SK-N-SH (cell line): ENCODE results near the gene UBAC2.

Experiments
- EZH2phosphoT487 ChIP-seq: fragments of 200-600 bp; sonication (generic); IDR thresholded peaks from 2 replicates; pipeline ENCODE4 v1.6.1; 2017; ENCODE audit warnings: low read depth, mixed run types, mild to moderate bottlenecking, antibody characterized with exemption, moderate library complexity, borderline replicate concordance
- GATA2 ChIP-seq: sonication (generic); formaldehyde crosslinking; IDR thresholded peaks from 2 replicates; pipeline ENCODE4 v1.5.0; 2020; ENCODE audit warnings: mild to moderate bottlenecking, missing genetic modification reagents
- NFIC ChIP-seq: IDR thresholded peaks from 2 replicates; pipeline ENCODE4 v1.4.0; 2012; ENCODE audit warnings: borderline replicate concordance
- POLR2AphosphoS5 ChIP-seq: IDR thresholded peaks from 2 replicates; pipeline ENCODE4 v1.6.1; 2012; ENCODE audit warnings: low read depth, low read length
- RAD21 ChIP-seq: IDR thresholded peaks from 2 replicates; pipeline ENCODE4 v1.6.1; 2012; ENCODE audit warnings: mild to moderate bottlenecking, low read length
- SIN3A ChIP-seq: IDR thresholded peaks from 2 replicates; pipeline ENCODE4 v1.6.1; 2012; ENCODE audit warnings: low read depth, mild to moderate bottlenecking, low read length, moderate library complexity, borderline replicate concordance
- SMC3 ChIP-seq: IDR thresholded peaks from 2 replicates; pipeline ENCODE4 v1.6.1; 2012; ENCODE audit warnings: low read depth, low read length, improper control_type of control experiment
- TF ChIP-seq, protein P1 (sequence below): IDR thresholded peaks from 2 replicates; pipeline ENCODE4 v1.6.1; 2012; ENCODE audit warnings: mild to moderate bottlenecking, low read depth, low read length, moderate library complexity
- TF ChIP-seq, protein P2 (sequence below): fragments of 200-600 bp; sonication (generic); IDR thresholded peaks from 2 replicates; pipeline ENCODE4 v1.6.1; 2017; ENCODE audit warnings: antibody characterized with exemption, mild to moderate bottlenecking, moderate library complexity
- TF ChIP-seq, protein P3 (sequence below): IDR thresholded peaks from 2 replicates; pipeline ENCODE4 v1.4.0; 2012; ENCODE audit warnings: low read depth, borderline replicate concordance
- TF ChIP-seq, protein P4 (sequence below): IDR thresholded peaks from 2 replicates; pipeline ENCODE4 v1.4.0; 2012; ENCODE audit warnings: low read depth, borderline replicate concordance
- TF ChIP-seq, protein P5 (sequence below): fragments of 150-350 bp; IDR thresholded peaks from 2 replicates; pipeline ENCODE4 v1.6.1; 2017; ENCODE audit warnings: antibody characterized with exemption, low read length, low read depth, borderline replicate concordance

DNA sequence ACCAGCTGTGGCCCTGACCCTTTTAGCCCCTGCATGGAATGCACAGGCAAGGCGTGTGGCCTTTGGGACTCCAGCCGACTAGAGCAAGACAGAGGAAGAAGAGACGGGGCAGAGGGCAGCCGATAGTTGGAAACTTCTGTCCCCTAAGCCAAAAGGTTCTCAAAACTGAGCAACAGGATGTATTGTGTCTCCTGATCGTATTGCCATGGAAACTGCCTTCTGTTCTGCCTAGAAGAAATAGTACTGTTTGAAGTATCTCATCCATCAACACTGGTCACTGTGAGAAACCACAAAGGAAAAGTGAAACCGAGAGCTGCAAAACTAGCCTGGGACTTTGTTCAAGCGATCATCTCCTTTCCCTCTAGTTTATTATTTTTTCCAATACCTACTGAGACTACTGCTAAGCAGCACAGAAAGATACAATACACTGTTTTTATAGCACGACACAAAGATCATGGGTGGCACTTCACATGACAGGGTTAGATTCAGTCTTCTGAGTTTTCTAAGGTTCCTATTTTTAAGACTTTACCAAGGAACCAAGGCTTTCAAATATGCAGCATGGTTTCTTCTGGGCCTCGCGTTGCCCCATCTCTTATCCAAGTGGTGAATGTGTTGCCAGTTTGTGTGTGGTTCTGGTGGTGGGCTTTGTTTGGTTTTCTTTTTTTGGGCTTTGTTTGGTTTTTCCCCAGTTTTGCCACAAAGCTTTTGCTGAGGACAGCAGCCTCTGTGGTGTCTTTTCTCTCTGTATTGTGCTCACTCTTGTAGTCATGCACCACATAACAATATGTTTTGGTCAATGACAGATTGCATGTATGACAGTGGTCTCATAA lies 155.8 kb downstream of the UBAC2 start:
- TF ChIP-seq, protein P1, sequence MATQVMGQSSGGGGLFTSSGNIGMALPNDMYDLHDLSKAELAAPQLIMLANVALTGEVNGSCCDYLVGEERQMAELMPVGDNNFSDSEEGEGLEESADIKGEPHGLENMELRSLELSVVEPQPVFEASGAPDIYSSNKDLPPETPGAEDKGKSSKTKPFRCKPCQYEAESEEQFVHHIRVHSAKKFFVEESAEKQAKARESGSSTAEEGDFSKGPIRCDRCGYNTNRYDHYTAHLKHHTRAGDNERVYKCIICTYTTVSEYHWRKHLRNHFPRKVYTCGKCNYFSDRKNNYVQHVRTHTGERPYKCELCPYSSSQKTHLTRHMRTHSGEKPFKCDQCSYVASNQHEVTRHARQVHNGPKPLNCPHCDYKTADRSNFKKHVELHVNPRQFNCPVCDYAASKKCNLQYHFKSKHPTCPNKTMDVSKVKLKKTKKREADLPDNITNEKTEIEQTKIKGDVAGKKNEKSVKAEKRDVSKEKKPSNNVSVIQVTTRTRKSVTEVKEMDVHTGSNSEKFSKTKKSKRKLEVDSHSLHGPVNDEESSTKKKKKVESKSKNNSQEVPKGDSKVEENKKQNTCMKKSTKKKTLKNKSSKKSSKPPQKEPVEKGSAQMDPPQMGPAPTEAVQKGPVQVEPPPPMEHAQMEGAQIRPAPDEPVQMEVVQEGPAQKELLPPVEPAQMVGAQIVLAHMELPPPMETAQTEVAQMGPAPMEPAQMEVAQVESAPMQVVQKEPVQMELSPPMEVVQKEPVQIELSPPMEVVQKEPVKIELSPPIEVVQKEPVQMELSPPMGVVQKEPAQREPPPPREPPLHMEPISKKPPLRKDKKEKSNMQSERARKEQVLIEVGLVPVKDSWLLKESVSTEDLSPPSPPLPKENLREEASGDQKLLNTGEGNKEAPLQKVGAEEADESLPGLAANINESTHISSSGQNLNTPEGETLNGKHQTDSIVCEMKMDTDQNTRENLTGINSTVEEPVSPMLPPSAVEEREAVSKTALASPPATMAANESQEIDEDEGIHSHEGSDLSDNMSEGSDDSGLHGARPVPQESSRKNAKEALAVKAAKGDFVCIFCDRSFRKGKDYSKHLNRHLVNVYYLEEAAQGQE, result no peak
- TF ChIP-seq, protein P2, sequence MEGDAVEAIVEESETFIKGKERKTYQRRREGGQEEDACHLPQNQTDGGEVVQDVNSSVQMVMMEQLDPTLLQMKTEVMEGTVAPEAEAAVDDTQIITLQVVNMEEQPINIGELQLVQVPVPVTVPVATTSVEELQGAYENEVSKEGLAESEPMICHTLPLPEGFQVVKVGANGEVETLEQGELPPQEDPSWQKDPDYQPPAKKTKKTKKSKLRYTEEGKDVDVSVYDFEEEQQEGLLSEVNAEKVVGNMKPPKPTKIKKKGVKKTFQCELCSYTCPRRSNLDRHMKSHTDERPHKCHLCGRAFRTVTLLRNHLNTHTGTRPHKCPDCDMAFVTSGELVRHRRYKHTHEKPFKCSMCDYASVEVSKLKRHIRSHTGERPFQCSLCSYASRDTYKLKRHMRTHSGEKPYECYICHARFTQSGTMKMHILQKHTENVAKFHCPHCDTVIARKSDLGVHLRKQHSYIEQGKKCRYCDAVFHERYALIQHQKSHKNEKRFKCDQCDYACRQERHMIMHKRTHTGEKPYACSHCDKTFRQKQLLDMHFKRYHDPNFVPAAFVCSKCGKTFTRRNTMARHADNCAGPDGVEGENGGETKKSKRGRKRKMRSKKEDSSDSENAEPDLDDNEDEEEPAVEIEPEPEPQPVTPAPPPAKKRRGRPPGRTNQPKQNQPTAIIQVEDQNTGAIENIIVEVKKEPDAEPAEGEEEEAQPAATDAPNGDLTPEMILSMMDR, result no peak
- TF ChIP-seq SIN3A (no peak), EZH2phosphoT487 (no peak), POLR2AphosphoS5 (no peak), SMC3 (no peak), NFIC (no peak), GATA2 (CRISPR knock-in tag) (no peak), RAD21 (no peak)
- TF ChIP-seq, protein P3, sequence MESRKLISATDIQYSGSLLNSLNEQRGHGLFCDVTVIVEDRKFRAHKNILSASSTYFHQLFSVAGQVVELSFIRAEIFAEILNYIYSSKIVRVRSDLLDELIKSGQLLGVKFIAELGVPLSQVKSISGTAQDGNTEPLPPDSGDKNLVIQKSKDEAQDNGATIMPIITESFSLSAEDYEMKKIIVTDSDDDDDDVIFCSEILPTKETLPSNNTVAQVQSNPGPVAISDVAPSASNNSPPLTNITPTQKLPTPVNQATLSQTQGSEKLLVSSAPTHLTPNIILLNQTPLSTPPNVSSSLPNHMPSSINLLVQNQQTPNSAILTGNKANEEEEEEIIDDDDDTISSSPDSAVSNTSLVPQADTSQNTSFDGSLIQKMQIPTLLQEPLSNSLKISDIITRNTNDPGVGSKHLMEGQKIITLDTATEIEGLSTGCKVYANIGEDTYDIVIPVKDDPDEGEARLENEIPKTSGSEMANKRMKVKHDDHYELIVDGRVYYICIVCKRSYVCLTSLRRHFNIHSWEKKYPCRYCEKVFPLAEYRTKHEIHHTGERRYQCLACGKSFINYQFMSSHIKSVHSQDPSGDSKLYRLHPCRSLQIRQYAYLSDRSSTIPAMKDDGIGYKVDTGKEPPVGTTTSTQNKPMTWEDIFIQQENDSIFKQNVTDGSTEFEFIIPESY, result no peak
- TF ChIP-seq, protein P4, sequence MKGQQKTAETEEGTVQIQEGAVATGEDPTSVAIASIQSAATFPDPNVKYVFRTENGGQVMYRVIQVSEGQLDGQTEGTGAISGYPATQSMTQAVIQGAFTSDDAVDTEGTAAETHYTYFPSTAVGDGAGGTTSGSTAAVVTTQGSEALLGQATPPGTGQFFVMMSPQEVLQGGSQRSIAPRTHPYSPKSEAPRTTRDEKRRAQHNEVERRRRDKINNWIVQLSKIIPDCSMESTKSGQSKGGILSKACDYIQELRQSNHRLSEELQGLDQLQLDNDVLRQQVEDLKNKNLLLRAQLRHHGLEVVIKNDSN, result no peak
- TF ChIP-seq, protein P5, sequence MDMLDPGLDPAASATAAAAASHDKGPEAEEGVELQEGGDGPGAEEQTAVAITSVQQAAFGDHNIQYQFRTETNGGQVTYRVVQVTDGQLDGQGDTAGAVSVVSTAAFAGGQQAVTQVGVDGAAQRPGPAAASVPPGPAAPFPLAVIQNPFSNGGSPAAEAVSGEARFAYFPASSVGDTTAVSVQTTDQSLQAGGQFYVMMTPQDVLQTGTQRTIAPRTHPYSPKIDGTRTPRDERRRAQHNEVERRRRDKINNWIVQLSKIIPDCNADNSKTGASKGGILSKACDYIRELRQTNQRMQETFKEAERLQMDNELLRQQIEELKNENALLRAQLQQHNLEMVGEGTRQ, result no peak
